D341Med (cell line): Measurements from ENCODE around the gene CANT1.

Experiments used
- DNase-seq: peaks from one replicate; pipeline ENCODE4 v3.0.0; 2012; ENCODE audit warnings: low spot score

Gene CANT1

GRCh38 chr17:79007504-79008381 is 1.8 kb downstream of the CANT1 start:
- DNase-seq = peak; percentile 21

DNA sequence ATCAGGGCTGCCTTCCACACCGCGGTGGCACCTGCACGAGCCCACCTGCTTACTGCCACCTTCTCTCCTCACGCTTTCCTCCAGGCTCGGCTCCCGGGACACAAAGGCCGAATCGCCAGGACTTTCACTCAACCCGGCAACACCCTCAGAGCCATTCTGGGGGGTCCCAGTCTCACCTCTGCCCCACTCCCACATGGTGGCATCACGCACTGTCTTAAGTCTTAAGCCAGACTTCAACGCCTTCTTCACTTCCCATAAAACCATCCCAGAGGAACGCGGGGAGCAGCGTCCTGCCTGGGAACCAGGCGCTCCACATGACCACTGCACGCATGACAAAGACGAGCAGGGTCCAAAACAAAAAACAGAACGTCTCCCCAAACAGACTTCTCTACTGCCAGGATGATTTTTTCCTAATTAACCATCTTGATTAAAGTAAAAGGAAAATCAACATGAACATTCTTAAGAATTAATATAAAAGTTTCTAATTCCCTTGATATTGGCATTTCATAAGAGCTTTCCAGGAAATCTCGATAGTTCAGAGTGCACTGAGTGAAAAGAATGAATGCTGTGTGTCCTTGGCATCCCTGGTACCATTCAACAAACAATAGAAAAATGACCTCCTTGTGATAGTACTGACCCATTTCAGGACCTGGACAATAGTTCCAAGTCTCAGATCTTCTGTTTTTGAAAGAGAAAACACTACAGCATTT is 2.6 kb downstream of the CANT1 start:
- peak; percentile 18 for DNase-seq

- peak; percentile 27 for DNase-seq
These were observed 3.5 kb downstream of the CANT1 start for GRCh38 chr17:79006046-79006445.

DNA sequence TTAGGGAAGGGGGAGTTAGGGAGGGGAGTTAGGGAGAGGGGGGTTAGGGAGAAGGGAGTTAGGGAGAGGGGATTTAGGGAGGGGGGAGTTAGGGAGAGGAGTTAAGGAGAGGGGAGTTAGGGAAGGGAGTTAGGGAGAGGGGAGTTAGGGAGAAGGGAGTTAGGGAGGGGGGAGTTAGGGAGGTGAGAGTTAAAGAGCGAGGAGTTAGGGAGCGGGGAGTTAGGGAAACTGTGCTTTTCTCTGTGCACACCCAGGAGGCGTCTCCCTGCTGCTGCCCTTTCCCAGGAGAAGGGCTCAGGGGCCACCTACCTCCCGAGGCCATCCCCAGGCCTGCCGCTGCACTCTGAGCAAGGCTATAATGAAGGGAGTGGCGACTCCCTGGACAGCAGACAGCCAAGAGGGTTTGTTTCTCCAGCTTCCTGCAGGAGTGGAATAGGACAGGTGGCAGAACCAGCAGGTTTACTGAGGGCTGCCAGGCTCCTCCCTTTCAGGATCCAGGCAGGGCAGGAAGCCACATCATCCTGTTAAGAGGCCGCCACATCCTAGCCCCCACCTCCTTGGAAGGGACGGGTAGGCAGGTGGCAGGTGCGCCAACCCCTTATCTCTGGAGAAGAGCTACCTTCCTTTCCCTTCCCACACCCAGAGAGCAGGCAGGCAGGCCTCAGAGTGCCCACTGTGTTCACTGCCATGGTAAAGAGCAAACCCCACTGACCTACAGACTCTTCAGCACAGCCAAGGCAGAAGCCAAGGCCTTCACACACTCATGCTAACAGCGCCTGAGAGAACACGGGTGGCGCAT is 4.3 kb downstream of the CANT1 start:
- peak; percentile 45 for DNase-seq

DNA sequence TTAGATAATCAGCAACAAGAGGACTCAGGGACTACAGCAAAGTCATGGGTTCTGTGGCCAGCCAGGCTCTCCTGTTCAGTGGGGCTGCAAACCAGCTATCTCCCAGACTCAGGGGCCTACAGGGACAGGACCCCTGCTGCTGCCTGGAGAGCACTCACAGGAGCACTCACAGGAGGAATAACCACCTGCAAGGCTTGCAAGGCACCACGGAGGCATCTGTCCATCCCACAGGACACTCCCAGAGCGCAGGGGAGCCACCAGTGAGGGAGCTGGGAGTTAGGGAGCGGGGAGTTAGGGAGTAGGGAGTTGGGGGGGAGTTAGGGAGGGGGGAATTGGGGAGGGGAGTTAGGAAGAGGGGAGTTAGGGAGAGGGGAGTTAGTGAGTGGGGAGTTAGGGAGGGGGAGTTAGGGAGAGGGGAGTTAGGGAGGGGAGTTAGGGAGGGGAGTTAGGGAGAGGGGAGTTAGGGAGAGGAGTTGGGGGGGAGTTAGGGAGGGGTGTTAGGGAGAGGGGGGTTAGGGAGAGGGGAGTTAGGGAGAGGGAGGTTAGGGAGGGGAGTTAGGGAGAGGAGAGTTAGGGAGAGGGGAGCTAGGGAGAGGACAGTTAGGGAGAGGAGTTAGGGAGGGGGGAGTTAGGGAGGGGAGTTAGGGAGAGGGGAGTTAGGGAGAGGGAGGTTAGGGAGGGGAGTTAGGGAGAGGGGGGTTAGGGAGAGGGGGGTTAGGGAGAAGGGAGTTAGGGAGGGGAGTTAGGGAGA is 5.7 kb downstream of the CANT1 start:
- DNase-seq = peak; percentile 34

- peak; percentile 30 for DNase-seq
These were observed 6.6 kb downstream of the CANT1 start for GRCh38 chr17:79002796-79003593.

DNA sequence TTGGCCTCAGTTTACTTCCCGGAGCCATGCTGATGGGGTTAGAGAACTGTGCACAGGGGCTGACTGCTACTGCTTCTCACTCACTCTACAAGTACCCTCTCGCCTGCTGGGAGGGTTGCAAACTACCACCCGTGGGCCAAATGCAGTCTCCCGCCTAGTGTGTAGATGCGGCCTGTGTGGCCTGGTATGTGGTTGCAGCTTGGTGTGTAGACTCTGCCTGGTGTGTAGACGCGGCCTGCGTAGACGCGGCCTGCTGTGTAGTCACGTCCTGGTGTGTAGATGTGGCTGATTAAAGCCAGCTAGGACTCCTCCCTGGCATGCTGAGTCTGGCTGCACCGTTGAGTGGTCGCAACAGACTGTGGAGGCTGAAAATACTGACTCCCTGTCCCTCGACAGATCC is 7.3 kb downstream of the CANT1 start:
- DNase-seq = peak; percentile 24

DNA sequence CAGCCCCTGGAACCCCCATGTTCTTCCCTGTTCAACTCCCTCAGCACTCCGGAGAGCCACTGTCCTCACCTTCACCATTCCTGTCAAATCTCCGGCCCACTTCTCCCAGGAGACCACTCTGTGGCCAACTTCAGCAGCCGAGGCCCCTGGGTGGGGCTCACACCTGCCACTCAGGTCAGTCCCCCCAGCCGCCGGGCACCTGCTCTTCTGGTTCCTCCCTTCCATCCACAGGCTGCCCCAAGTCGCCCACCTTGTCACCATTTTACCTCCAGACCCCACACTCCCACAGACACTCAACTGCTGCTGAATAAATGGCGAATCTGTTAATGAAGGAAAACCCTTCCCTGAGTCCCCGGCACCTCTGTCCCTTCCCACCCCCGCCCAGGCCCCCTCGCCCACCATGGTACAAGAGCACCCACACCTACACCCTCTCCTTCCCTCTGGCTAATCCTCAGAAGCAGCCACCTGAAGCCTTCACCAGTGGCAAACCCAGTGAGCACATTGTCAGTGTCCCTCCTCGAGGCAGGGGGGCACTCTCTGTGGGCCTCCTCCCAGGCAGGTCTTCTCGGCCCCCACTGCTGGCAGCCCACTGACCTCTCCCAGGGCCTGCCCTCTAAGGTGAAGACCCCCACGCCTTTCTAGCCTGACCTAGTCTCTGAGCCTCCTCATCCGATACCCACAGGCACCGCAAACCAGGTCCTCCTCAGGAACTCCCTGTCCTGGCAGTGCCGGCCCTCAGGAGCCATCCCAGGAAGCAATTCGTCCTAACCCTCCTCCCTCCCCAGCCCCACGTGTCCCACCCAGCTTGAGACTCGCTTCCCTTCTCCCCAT is 8.2 kb downstream of the CANT1 start:
- peak; percentile 37 for DNase-seq

GRCh38 chr17:79000396-79001189 is 9.0 kb downstream of the CANT1 start:
- DNase-seq = peak; percentile 36

DNA sequence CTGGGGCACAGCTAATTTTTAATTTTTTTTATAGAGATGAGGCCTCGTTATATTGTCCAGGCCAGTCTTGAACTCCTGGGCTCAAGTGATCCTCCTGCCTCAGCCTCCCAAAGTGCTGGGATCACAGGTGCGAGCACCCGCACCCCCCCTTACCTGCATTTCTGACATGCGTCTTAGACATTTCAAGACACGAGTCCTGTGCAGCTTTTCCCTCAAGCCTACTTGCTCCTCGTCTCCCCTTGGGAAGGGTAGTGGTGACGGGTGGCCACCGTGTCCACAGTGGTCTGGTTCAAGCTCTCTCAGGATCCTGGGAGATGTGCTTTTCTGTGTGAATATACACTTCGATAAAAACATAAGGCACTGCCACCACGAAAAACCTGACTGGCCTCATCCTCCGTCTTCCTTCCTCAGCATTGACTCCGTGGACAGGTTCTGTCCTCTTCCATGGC is 9.6 kb downstream of the CANT1 start:
- DNase-seq = peak; percentile 18

DNA sequence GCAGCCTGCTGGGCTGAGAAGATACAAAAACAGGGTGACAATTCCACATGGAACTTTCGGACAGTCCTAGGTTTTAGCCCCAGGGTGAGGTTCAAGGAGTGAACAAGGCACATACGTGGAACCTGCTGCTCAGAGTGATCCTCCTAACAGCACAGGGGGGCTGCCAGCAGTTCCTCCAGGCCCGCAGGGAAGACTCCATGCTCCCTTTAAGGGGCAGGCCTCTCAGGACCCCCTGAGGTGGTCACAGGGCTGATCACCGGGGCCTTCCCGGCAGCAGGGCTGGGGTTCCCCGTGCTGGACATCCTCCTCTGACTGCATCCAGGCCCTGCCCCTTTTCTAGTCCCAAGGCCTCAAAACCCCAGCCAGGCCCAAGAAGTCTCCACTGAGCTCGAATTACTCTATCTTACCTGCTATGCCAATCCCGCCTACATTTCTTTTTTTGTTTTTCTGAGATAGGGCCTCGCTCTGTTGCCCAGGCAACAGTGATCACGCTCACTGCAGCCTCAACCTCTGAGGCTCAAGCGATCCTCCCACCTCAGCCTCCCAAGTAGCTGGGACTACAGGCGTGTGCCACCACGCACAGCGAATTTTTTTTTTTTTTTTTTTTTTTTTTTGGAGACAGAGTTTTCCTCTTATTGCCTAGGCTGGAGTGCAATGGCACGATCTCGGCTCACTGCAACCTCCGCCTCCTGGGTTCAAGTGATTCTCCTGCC is 10.4 kb downstream of the CANT1 start:
- peak; percentile 39 for DNase-seq

DNA sequence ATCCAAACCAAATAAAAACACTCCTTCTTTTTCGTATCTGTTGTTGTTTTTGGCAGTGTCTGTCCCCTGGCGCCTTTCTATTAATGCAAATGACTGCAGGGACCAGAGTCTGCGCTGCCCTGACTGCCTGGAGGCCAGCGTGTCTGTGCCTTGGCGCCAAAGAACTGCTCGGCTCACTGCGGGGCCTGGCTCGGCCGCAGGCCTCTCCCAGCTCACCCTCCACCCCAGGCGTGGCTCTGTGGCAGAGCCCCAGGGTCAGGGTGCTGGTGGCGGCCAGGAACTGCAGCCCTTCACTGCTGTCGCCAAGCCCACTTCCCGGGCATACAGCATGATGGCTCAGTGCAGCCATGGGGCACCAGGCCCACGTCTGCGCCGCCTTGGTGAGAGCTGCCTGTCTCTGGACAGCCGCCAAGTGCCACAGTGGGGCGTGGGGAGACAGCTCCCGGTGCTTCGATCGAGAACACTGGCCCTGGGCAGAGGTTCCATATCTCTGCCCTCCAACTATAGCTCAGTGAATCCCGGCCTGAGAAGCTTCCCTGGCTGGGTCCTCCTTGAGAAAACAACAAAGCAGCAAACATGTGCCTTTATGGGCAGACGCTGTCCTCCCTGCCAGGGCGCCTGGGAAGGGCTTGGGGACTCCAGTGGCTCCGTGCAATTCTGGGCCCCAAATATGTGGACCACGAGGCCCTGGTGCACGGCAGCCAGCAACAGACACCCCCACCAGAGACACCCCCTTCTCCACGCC is 11.1 kb downstream of the CANT1 start:
- peak; percentile 41 for DNase-seq

DNA sequence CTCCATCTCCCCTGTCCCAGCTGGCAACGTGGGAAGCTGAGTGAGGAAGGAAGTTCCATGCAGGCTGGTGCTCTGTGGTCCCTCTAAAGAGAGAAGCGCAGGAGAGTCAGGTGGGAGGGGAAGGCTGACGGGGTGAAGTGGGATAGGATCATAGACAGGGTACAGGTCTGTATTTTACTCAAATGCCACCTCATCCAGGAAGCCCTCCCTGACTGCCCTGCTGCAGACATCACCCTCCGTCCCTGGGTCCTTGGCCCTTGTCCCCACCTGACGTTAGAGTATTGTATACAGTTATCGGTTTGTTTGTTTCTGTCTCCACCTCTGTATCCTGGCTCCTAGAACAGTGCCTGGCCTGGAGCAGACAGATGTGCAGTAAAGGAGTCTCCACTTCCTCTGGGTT is 11.7 kb downstream of the CANT1 start:
- DNase-seq = peak; percentile 22

DNA sequence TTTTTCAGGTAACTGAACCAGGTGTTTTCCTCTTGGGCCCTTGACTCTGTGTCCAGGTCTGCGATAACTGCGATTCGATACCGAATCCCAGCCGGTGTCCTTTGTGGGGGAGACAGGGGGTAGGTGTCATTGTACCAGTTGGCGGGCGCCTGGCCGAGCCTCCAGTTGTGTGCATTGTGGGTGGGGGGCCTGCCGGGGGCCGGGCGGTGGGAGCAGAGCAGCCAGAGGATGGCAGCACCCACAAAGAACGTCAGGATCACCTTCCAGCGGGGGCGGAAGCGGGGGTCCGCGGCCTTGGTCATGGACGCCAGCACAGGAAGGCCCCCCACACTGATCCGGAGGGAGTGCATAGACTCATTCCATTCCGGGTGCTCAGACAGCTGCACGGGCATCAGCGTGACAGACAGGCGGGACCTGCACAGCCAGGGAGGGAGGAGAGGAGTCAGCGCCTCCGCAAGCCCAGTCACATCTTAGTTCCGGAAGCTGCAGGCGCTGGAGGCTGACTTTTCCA is 12.3 kb downstream of the CANT1 start:
- peak; percentile 37 for DNase-seq

DNA sequence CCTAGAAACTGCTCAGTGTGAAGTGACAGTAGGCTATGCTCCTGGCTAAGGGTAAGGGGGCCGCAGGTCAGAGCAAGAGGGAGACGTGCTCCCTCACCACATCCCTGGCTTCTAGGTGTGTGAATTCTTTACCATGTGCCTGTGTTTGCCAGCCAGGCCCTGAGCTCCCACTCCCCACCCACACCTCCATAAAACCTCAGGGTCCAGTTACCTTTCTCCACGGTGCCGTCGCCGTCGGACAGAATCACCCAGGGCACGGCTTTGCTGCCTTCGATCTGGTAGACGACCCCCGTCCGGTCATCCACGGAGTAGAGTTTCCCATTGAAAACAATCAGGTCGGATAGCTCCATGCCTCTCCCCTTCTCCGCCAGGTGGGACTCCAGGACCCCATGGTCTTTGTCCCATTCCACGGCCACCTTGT is 12.8 kb downstream of the CANT1 start:
- peak; percentile 20 for DNase-seq

GRCh38 chr17:78995761-78996451 is 13.7 kb downstream of the CANT1 start:
- peak; percentile 42 for DNase-seq
